Bone marrow (tissue), 2 donors: ENCODE measurements around the gene KRT76.

ENCODE experiments used
- DNase-seq, 2 donors: peaks; one replicate each; lab custom pipeline; 2025; lab: John Stamatoyannopoulos, UW

KRT76 gene

GRCh38 chr12:52730383-52730782, 46.8 kb downstream of the KRT76 start:
- no peak for DNase-seq

GRCh38 chr12:52729147-52729546, 48.0 kb downstream of the KRT76 start:
- DNase-seq: no peak

DNA sequence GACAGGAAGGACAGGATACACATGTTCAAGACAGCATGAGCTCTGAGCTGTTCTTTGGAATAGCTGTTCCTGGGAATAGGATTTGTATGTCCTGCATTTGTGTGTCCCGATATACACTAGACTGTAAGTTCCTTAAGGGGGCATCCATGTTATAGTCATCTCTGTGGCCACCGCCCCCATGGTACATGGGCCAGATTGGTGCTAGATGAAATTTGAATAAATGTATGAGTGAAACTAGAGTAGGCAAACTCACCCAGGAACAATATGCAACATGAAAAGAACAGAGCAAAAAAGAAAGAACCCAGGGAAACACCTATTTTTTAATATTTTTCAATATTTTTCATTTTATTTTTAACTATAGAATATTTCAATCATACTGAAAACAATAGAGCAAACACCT, 48.8 kb downstream of the KRT76 start:
- DNase-seq: no peak

- DNase-seq: no peak
Observed at GRCh38 chr12:52727037-52727436, 50.1 kb downstream of the KRT76 start.

GRCh38 chr12:52726451-52726850, 50.7 kb downstream of the KRT76 start:
- DNase-seq: no peak

GRCh38 chr12:52724384-52724783, 52.8 kb downstream of the KRT76 start:
- no peak for DNase-seq

DNA sequence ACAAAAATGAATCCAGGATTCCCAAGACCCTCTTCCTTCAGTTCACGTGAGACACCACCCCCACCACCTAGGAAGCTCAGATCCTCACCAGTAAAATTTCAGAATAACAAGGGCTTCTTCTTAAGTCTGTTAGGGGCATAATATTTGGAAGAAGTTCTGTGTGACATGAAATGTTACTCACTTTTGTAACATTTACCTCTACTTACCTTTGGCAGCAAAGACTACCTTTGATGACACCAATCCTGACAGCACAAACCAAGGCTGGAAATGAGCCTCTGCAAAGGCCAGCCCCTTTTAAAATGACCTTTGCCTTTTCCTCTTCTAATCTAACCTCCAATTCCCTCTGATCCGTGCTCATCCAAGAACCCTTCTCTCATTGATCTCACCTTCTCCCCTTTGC, 54.5 kb downstream of the KRT76 start:
- DNase-seq: no peak

- DNase-seq: no peak
Observed at GRCh38 chr12:52721838-52722470, 55.2 kb downstream of the KRT76 start.

- no peak for DNase-seq
Observed at GRCh38 chr12:52720365-52720886, 56.7 kb downstream of the KRT76 start.
